IMR-90 (cell line): ENCODE results near the gene TEX2.

Experiments
- BHLHE40 ChIP-seq: fragments of 150-350 bp; IDR thresholded peaks from 2 replicates; pipeline ENCODE4 v1.6.1; 2016; ENCODE audit warnings: mild to moderate bottlenecking, low read depth, low read length
- CEBPB ChIP-seq: IDR thresholded peaks from 2 replicates; pipeline ENCODE4 v1.6.1; 2012; ENCODE audit warnings: low read depth, low read length, improper control_type of control experiment
- FOS ChIP-seq: fragments of 150-350 bp; IDR thresholded peaks from 2 replicates; pipeline ENCODE4 v1.6.1; 2016; ENCODE audit warnings: low read depth, low read length
- POLR2A ChIP-seq: IDR thresholded peaks from 2 replicates; pipeline ENCODE4 v1.6.1; 2012; ENCODE audit warnings: mild to moderate bottlenecking, low read depth, low read length
- SMC3 ChIP-seq: fragments of 150-350 bp; IDR thresholded peaks from 2 replicates; pipeline ENCODE4 v1.6.1; 2016; ENCODE audit warnings: low read depth, mild to moderate bottlenecking, antibody characterized with exemption, low read length, moderate library complexity
- TF ChIP-seq, protein P1 (sequence below): conservative IDR thresholded peaks from 2 replicates; pipeline ENCODE4 v1.5.1; 2012; ENCODE audit warnings: mild to moderate bottlenecking, low read depth, low read length, improper control_type of control experiment
- TF ChIP-seq, protein P2 (sequence below): fragments of 150-350 bp; IDR thresholded peaks from 2 replicates; pipeline ENCODE4 v1.6.1; 2016; ENCODE audit warnings: low read depth, mild to moderate bottlenecking, low read length, moderate library complexity, borderline replicate concordance

DNA sequence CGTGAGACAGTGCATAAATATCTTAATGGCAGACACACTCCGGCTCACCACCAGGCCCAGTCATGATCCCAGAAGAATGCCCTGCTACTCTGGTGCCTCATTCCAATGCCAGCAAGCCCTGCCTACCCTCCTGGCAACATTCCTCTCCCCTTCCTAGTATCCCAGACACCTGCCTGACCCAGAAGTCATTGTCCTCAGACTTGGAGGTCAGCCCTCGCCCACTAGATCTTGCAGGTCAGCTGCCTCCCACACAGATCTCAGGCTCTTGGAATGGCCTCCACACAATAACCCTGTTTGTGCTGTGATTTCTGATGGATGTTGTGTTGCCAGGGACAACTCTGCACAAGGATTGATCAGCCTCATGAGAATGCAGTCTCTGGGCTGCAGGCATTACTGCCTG, 1.8 kb upstream of the TEX2 start:
- TF ChIP-seq, protein P1, sequence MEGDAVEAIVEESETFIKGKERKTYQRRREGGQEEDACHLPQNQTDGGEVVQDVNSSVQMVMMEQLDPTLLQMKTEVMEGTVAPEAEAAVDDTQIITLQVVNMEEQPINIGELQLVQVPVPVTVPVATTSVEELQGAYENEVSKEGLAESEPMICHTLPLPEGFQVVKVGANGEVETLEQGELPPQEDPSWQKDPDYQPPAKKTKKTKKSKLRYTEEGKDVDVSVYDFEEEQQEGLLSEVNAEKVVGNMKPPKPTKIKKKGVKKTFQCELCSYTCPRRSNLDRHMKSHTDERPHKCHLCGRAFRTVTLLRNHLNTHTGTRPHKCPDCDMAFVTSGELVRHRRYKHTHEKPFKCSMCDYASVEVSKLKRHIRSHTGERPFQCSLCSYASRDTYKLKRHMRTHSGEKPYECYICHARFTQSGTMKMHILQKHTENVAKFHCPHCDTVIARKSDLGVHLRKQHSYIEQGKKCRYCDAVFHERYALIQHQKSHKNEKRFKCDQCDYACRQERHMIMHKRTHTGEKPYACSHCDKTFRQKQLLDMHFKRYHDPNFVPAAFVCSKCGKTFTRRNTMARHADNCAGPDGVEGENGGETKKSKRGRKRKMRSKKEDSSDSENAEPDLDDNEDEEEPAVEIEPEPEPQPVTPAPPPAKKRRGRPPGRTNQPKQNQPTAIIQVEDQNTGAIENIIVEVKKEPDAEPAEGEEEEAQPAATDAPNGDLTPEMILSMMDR = no peak
- TF ChIP-seq POLR2A (no peak), SMC3 (no peak), BHLHE40 (no peak), CEBPB (no peak), FOS (no peak)
- TF ChIP-seq, protein P2, sequence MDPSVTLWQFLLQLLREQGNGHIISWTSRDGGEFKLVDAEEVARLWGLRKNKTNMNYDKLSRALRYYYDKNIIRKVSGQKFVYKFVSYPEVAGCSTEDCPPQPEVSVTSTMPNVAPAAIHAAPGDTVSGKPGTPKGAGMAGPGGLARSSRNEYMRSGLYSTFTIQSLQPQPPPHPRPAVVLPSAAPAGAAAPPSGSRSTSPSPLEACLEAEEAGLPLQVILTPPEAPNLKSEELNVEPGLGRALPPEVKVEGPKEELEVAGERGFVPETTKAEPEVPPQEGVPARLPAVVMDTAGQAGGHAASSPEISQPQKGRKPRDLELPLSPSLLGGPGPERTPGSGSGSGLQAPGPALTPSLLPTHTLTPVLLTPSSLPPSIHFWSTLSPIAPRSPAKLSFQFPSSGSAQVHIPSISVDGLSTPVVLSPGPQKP = no peak
